ENCODE measurements around the gene RTN4RL1.

The RTN4RL1 gene

GRCh38 chr17:2044263-2044894 is 19.2 kb upstream of the RTN4RL1 start:
- DNase-seq, result no peak

GRCh38 chr17:2043785-2044184 is 18.7 kb upstream of the RTN4RL1 start:
- no peak for DNase-seq

- DNase-seq, result no peak
These were observed 17.8 kb upstream of the RTN4RL1 start for GRCh38 chr17:2042933-2043332.

- DNase-seq, result peak; percentile 21
These were observed 17.3 kb upstream of the RTN4RL1 start for GRCh38 chr17:2042390-2042847.

- DNase-seq, result peak; percentile 99
These were observed 16.6 kb upstream of the RTN4RL1 start, which contains the start of gene OVCA2 for GRCh38 chr17:2041561-2042389. Gene OVCA2 (plus strand): TSS chr17:2042022. CDS start chr17:2042048, 26 bp downstream.

- no peak for DNase-seq
These were observed 15.9 kb upstream of the RTN4RL1 start for GRCh38 chr17:2040942-2041560.

- no peak for DNase-seq
These were observed 15.2 kb upstream of the RTN4RL1 start for GRCh38 chr17:2040219-2040827.

GRCh38 chr17:2037155-2037554 is 12.0 kb upstream of the RTN4RL1 start:
- DNase-seq, result no peak

GRCh38 chr17:2035541-2036488 is 10.7 kb upstream of the RTN4RL1 start:
- DNase-seq, result no peak

- DNase-seq, result no peak
These were observed 9.8 kb upstream of the RTN4RL1 start for GRCh38 chr17:2034806-2035540.

- no peak for DNase-seq
These were observed 9.0 kb upstream of the RTN4RL1 start for GRCh38 chr17:2034157-2034556.

GRCh38 chr17:2033153-2033552 is 8.0 kb upstream of the RTN4RL1 start:
- DNase-seq, result no peak

GRCh38 chr17:2030779-2031163 is 5.6 kb upstream of the RTN4RL1 start:
- no peak for DNase-seq

- DNase-seq, result peak; percentile 85
These were observed 5.0 kb upstream of the RTN4RL1 start, which contains the start of gene DPH1 for GRCh38 chr17:2029911-2030778. Gene DPH1 (plus strand): TSS chr17:2030153. CDS start chr17:2030170, 17 bp downstream.

GRCh38 chr17:2028737-2029136 is 3.6 kb upstream of the RTN4RL1 start:
- no peak for DNase-seq

GRCh38 chr17:2028234-2028614 is 3.1 kb upstream of the RTN4RL1 start:
- DNase-seq, result no peak

GRCh38 chr17:2027528-2028233 is 2.5 kb upstream of the RTN4RL1 start:
- DNase-seq, result no peak

- peak; percentile 39 for DNase-seq
These were observed 632 bp upstream of the RTN4RL1 start for GRCh38 chr17:2025622-2026309.
